ENCODE data around the gene HNRNPUL2.

The HNRNPUL2 gene

GRCh38 chr11:62710001-62710345, 17.3 kb downstream of the HNRNPUL2 start:
- no peak for DNase-seq (ENCODE audit: low spot score)
- H3K27ac ChIP-seq, result peak overlapping the region; percentile 98
- ChIA-PET POLR2A (ENCODE audit: low non-redundant PET) (interaction anchor here (0.6 to 1.0 kb wide), 2 partner anchors 10 to 44 kb away, joined by 4 to 5 read pairs; partner anchors contain the start of gene ZBTB3), CTCF (no interaction called here)
- TF ChIP-seq CTCF (conservative IDR thresholded peaks at IDR 0.05; ENCODE audit: low read depth), result no peak

GRCh38 chr11:62709247-62710000, 17.8 kb downstream of the HNRNPUL2 start:
- POLR2A ChIA-PET (ENCODE audit: low non-redundant PET), result interaction anchor here (0.6 to 1.0 kb wide), 3 partner anchors 9 to 44 kb away, joined by 4 to 6 read pairs (median 5); partner anchors contain the start of genes UBXN1 and ZBTB3
- DNase-seq (ENCODE audit: low spot score), result peak; percentile 89
- CTCF ChIA-PET, result interaction anchor here (0.6 kb wide), 2 partner anchors 43 to 77 kb away, joined by 3 to 5 read pairs; no protein-coding TSS in a partner anchor
- H3K27ac ChIP-seq, result peak overlapping the region; percentile 98
- TF ChIP-seq CTCF (conservative IDR thresholded peaks at IDR 0.05; ENCODE audit: low read depth), result no peak

- peak overlapping the region; percentile 98 for H3K27ac ChIP-seq
- TF ChIP-seq CTCF (conservative IDR thresholded peaks at IDR 0.05; ENCODE audit: low read depth), result no peak
- POLR2A ChIA-PET (ENCODE audit: low non-redundant PET), result interaction anchor here (0.6 to 1.0 kb wide), 2 partner anchors 30 to 45 kb away, joined by 4 to 6 read pairs; partner anchors contain the start of genes UBXN1 and ZBTB3
- CTCF ChIA-PET, result interaction anchor here (0.6 to 0.8 kb wide), 3 partner anchors 36 to 77 kb away, joined by 3 to 5 read pairs (median 3); partner anchors contain the start of gene LBHD1
- no peak for DNase-seq (ENCODE audit: low spot score)
These were observed 18.5 kb downstream of the HNRNPUL2 start for GRCh38 chr11:62708793-62709192.

- DNase-seq (ENCODE audit: low spot score), result no peak
- no peak for TF ChIP-seq CTCF (conservative IDR thresholded peaks at IDR 0.05; ENCODE audit: low read depth)
- ChIA-PET CTCF (interaction anchor here (0.6 to 0.8 kb wide), 2 partner anchors 36 to 42 kb away, joined by 3 read pairs; partner anchors contain the start of gene LBHD1), POLR2A (ENCODE audit: low non-redundant PET) (no interaction called here)
- H3K27ac ChIP-seq, result peak overlapping the region; percentile 98
These were observed 18.9 kb downstream of the HNRNPUL2 start for GRCh38 chr11:62708392-62708791.

GRCh38 chr11:62707277-62707861, 19.9 kb downstream of the HNRNPUL2 start, which contains the start of the genes BSCL2 and GNG3:
TSS of gene BSCL2 (minus strand) at chr11:62707424. CDS start at chr11:62707195, 229 bp downstream.
TSS of gene GNG3 (plus strand) at chr11:62707676. CDS start at chr11:62708296, 620 bp downstream.
- TF ChIP-seq CTCF (conservative IDR thresholded peaks at IDR 0.05; ENCODE audit: low read depth), result no peak
- ChIA-PET POLR2A (ENCODE audit: low non-redundant PET) (no interaction called here), CTCF (interaction anchor here (2.1 kb wide), 1 partner anchor 13 kb away, joined by 7 read pairs; no protein-coding TSS in a partner anchor)
- no peak for DNase-seq (ENCODE audit: low spot score)
- peak within 1 kb of the TSS; percentile 98 for H3K27ac ChIP-seq

- ChIA-PET POLR2A (ENCODE audit: low non-redundant PET) (no interaction called here), CTCF (interaction anchor here (1.7 to 2.1 kb wide), 2 partner anchors 12 to 26 kb away, joined by 7 to 8 read pairs; no protein-coding TSS in a partner anchor)
- DNase-seq (ENCODE audit: low spot score), result no peak
- H3K27ac ChIP-seq, result peak overlapping the region; percentile 98
- no peak for TF ChIP-seq CTCF (conservative IDR thresholded peaks at IDR 0.05; ENCODE audit: low read depth)
These were observed 20.4 kb downstream of the HNRNPUL2 start for GRCh38 chr11:62706850-62707247.
